HEK293 (cell line): Measurements from ENCODE around the gene CHI3L1.

Source experiments
- BCL11A ChIP-seq: fragments of 450-650 bp; formaldehyde crosslinking; IDR thresholded peaks from 2 replicates; pipeline ENCODE4 v1.5.1; 2016; ENCODE audit warnings: low read depth, missing biosample characterization, missing genetic modification characterization
- ZBTB17 ChIP-seq: fragments of 450-650 bp; formaldehyde crosslinking; IDR thresholded peaks from 2 replicates; pipeline ENCODE4 v1.5.1; 2016; ENCODE audit warnings: missing biosample characterization, missing genetic modification characterization
- ZFP3 ChIP-seq: fragments of 450-650 bp; formaldehyde crosslinking; IDR thresholded peaks from 2 replicates; pipeline ENCODE4 v1.5.1; 2016; ENCODE audit warnings: low read depth, missing biosample characterization, missing genetic modification characterization
- ZNF768 ChIP-seq: fragments of 450-650 bp; formaldehyde crosslinking; IDR thresholded peaks from 2 replicates; pipeline ENCODE4 v1.5.1; 2018; ENCODE audit warnings: missing biosample characterization, mild to moderate bottlenecking, missing genetic modification characterization
- ZNF777 ChIP-seq: fragments of 450-650 bp; formaldehyde crosslinking; IDR thresholded peaks from 2 replicates; pipeline ENCODE4 v1.5.1; 2017; ENCODE audit warnings: missing biosample characterization, missing genetic modification characterization, borderline replicate concordance
- TF ChIP-seq, protein P1 (sequence below): fragments of 450-650 bp; formaldehyde crosslinking; IDR thresholded peaks from 2 replicates; pipeline ENCODE4 v1.5.1; 2016; ENCODE audit warnings: missing biosample characterization, missing genetic modification characterization

DNA sequence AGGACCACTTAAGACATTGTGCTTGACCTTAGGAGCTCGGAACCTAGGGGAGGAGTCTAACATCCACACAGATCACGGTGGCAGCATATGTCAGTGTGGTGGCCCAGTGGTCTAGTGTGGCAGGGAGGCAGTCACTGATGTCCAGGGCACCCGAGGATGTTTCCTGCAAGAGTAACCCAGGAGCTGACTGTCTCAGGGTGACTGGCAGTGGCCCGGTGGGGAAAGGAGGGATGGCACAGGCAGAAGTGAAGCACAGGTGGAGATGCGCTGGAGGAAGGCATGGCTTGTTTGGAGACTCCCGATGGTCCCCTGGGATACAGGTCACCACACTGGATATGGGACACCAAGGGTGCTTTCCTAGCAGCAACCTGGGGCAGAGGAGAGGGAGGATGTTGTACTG is 26.6 kb upstream of the CHI3L1 start:
- TF ChIP-seq, protein P1, sequence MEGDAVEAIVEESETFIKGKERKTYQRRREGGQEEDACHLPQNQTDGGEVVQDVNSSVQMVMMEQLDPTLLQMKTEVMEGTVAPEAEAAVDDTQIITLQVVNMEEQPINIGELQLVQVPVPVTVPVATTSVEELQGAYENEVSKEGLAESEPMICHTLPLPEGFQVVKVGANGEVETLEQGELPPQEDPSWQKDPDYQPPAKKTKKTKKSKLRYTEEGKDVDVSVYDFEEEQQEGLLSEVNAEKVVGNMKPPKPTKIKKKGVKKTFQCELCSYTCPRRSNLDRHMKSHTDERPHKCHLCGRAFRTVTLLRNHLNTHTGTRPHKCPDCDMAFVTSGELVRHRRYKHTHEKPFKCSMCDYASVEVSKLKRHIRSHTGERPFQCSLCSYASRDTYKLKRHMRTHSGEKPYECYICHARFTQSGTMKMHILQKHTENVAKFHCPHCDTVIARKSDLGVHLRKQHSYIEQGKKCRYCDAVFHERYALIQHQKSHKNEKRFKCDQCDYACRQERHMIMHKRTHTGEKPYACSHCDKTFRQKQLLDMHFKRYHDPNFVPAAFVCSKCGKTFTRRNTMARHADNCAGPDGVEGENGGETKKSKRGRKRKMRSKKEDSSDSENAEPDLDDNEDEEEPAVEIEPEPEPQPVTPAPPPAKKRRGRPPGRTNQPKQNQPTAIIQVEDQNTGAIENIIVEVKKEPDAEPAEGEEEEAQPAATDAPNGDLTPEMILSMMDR, result no peak
- TF ChIP-seq ZNF768 (no peak), ZBTB17 (tag by site-specific recombination) (no peak), BCL11A (tag by site-specific recombination) (no peak), ZFP3 (tag by site-specific recombination) (no peak), ZNF777 (tag by site-specific recombination) (no peak)
